Vagina (tissue), 2 donors: Measurements from ENCODE around the gene ARSG.

ENCODE experiments used
- POLR2A ChIP-seq, 2 donors: fragments of 450-650 bp; IDR thresholded peaks; one replicate each; pipeline ENCODE4 v1.6.1; 2017; ENCODE audit warnings: antibody characterized with exemption in 2 of 2, mild to moderate bottlenecking in 2 of 2, moderate library complexity in 2 of 2
- POLR2AphosphoS5 ChIP-seq, 2 donors: sonication (generic); formaldehyde crosslinking; IDR thresholded peaks; one replicate each; pipeline ENCODE4 v1.9.0; 2017; ENCODE audit warnings: antibody characterized with exemption in 2 of 2, mild to moderate bottlenecking in 2 of 2, low read depth in 1 of 2; ENCODE audit not compliant: insufficient read depth in 1 of 2
- TF ChIP-seq, protein P1 (sequence below), 3 experiments: fragments of 450-650 bp in 2 of 3; fragments of 200-600 bp in 1 of 3; sonication (generic) in 1 of 3; IDR thresholded peaks; one replicate each; pipeline ENCODE4 v1.5.1; 2017 to 2019; ENCODE audit warnings: antibody characterized with exemption in 3 of 3, mild to moderate bottlenecking in 2 of 3, moderate library complexity in 2 of 3

DNA sequence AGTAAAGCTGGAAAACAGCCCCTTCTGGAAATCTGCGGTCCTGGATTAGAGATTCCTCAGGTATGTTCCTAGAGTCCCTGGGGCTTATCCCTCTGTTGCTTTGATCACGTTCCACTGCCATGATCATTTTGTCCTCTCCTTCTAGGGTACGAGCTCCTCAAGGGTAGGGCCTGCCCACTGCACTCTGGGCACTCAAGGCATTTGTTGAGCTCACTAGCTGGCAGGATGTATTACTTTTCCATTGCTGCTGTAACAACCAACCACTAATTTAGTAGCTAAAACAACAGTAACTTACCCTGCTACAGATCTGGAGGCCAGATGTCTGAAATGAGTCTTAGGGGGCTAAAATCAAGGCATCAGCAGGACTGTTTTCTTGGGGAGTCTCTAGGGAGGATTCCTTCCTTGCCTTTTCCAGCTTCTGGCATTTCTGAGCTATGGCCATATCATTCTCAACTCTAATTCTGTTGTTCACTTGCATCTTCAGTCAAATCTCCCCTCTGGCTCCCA, 65.7 kb downstream of the ARSG start:
- TF ChIP-seq, protein P1, sequence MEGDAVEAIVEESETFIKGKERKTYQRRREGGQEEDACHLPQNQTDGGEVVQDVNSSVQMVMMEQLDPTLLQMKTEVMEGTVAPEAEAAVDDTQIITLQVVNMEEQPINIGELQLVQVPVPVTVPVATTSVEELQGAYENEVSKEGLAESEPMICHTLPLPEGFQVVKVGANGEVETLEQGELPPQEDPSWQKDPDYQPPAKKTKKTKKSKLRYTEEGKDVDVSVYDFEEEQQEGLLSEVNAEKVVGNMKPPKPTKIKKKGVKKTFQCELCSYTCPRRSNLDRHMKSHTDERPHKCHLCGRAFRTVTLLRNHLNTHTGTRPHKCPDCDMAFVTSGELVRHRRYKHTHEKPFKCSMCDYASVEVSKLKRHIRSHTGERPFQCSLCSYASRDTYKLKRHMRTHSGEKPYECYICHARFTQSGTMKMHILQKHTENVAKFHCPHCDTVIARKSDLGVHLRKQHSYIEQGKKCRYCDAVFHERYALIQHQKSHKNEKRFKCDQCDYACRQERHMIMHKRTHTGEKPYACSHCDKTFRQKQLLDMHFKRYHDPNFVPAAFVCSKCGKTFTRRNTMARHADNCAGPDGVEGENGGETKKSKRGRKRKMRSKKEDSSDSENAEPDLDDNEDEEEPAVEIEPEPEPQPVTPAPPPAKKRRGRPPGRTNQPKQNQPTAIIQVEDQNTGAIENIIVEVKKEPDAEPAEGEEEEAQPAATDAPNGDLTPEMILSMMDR (IDR thresholded peaks at IDR 0.05): no peak
- TF ChIP-seq POLR2AphosphoS5 (IDR thresholded peaks at IDR 0.05; ENCODE audit: insufficient read depth in 1 of 2, low read depth in 1 of 2): no peak
- TF ChIP-seq POLR2A (IDR thresholded peaks at IDR 0.05): no peak
